HuH-7.5 (cell line): ENCODE measurements around the gene GGACT.

Experiments used
- DNase-seq: peaks from one replicate; pipeline ENCODE4 v3.0.0; 2011; ENCODE audit warnings: low spot score

The GGACT gene

GRCh38 chr13:100547791-100548201 is 40.8 kb downstream of the GGACT start:
- no peak for DNase-seq

GRCh38 chr13:100546713-100547405 is 41.7 kb downstream of the GGACT start:
- DNase-seq = no peak

GRCh38 chr13:100545684-100546061 is 42.9 kb downstream of the GGACT start:
- DNase-seq = no peak

GRCh38 chr13:100544866-100545683 is 43.5 kb downstream of the GGACT start:
- DNase-seq = no peak

- DNase-seq = no peak
These were observed 44.6 kb downstream of the GGACT start for GRCh38 chr13:100543872-100544602.

- DNase-seq = no peak
These were observed 45.8 kb downstream of the GGACT start for GRCh38 chr13:100542826-100543156.

GRCh38 chr13:100541897-100542825 is 46.4 kb downstream of the GGACT start:
- no peak for DNase-seq

- no peak for DNase-seq
These were observed 48.0 kb downstream of the GGACT start for GRCh38 chr13:100540621-100541020.

GRCh38 chr13:100537951-100538462 is 50.6 kb downstream of the GGACT start:
- DNase-seq = no peak

GRCh38 chr13:100537486-100537885 is 51.1 kb downstream of the GGACT start:
- no peak for DNase-seq

GRCh38 chr13:100536643-100537180 is 51.9 kb downstream of the GGACT start:
- no peak for DNase-seq

- no peak for DNase-seq
These were observed 53.0 kb downstream of the GGACT start for GRCh38 chr13:100535426-100536135.

GRCh38 chr13:100534911-100535310 is 53.7 kb downstream of the GGACT start:
- DNase-seq = no peak

- no peak for DNase-seq
These were observed 54.3 kb downstream of the GGACT start for GRCh38 chr13:100534147-100534843.

- DNase-seq = no peak
These were observed 55.0 kb downstream of the GGACT start for GRCh38 chr13:100533588-100534041.

GRCh38 chr13:100532836-100533435 is 55.7 kb downstream of the GGACT start:
- DNase-seq = no peak

- no peak for DNase-seq
These were observed 56.4 kb downstream of the GGACT start for GRCh38 chr13:100532090-100532766.

GRCh38 chr13:100530671-100531213 is 57.8 kb downstream of the GGACT start:
- DNase-seq = no peak
